T-helper 1 cell treated with Interleukin-12 subunit alpha and Interleukin-12 subunit beta and Interleukin-4 antibody, amounts not matched to agents 30 ng/mL and 1 ng/mL, for 36 hours (primary cell): ENCODE measurements around the gene PCBP4. TPM values are rescaled to one million over a fixed set of nuclear protein-coding genes. Genes with fewer than 3 reads are reported as not detected.
"Not testable (repeated sequence)": the region's sequence is repeated elsewhere in the genome, so short reads cannot be mapped to it uniquely, and the experiment has no call there.

ENCODE experiments used
- intact Hi-C: fragments of 100-400 bp; cut with micrococcal nuclease; formaldehyde crosslinking; loops from one replicate; pipeline ENCODE4 v1.15.1; 2024
- total RNA-seq: library from RNA; stranded (reverse); gene quantifications from 2 replicates; pipeline ENCODE4 v1.2.3, GENCODE V29; 2022

Gene PCBP4
- total RNA-seq, 1 donor from 2014 or later = 23.6 TPM

- intact Hi-C loops = loop anchor here (1.0 to 5.0 kb wide), 11 partner anchors 12 to 542 kb away; partner anchors contain the start of genes ABHD14A, ACY1, ALAS1 and DCAF1
Measured at GRCh38 chr3:51995346-51996163, 28.3 kb upstream of the PCBP4 start, which contains the start of gene RPL29. RPL29 (minus strand) TSS chr3:51995895; CDS start chr3:51995461, 434 bp downstream.

GRCh38 chr3:51994530-51994929 is 27.3 kb upstream of the PCBP4 start:
- intact Hi-C loops = loop anchor here (2.0 kb wide), 1 partner anchor 244 kb away; the partner anchor contains the start of gene TWF2

DNA sequence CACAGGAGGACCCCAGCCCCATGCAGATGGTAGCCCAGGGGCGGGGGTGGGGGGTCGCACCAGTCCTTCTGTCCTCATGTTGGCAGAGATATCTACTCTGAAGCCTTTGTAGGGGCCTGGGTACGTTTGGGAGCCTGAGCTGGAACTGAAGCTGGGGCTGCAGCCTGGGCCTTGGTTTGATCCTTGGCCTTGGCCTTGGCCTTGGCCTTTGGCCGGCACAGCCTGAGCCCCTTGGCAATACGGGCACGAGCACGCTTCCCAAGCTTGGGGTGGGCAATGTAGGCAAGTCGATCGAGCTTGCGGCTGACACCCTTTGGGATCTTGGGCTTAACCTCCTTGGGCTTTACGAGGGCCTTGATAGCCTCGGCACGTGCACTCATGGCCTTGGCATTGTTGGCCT is 26.4 kb upstream of the PCBP4 start:
- intact Hi-C loops = loop anchor here (2.0 kb wide), 1 partner anchor 245 kb away; the partner anchor contains the start of gene TWF2

DNA sequence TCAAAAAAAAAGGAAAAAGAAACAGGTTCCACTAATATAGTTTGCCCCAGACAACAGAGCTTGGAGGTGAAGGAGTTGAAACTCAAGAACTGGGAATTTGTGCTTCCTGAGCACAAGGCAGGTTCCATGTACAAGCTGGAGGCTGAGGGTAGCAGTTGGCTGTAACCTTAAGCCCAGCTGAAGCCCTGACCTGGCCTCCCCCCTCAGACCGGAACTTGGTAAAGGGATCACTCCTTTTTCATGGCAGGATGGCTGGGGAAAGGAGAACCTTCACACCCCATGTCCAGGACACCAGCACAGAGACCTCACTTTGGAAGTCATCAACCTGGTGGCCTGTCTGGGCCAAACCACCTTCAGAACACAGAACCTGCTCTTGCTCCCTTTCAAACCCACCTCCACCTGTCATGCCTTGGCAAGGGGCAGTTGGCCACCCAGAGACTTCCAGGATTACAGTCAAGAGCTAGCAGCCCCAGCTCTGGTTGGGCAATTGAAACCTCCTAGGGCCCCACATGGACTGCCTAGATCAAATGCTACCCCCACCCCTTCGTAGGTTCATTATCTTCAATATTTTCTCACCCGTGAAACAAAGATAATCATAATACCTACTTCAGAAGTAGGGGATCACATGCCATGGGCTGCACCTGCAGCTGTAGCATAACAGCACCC is 24.9 kb upstream of the PCBP4 start:
- intact Hi-C loops = no loop called here

- intact Hi-C loops = not testable (repeated sequence)
Measured at GRCh38 chr3:51990501-51990971, 23.3 kb upstream of the PCBP4 start.

GRCh38 chr3:51988286-51989146 is 21.3 kb upstream of the PCBP4 start:
- intact Hi-C loops = no loop called here

DNA sequence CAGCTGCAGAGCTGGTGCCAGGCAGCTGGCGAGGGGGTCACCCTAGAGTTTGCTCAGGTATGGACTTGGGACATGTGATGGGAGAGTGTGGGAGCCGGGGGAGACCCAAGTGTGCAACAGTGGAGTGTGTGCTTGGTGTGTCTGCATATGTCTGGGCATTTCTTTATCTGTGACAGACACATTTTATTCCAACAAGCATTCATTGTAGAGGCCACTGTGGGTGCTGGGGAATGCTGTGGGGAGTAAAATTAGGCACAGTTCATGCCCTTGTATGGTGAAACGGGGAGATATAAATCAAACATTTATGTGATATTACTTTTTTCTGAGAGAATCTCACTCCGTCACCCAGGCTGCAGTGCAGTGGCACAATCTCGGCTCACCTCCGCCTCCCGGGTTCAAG is 20.3 kb upstream of the PCBP4 start:
- intact Hi-C loops = no loop called here

- intact Hi-C loops = no loop called here
Measured at GRCh38 chr3:51986010-51986947, 19.0 kb upstream of the PCBP4 start.

DNA sequence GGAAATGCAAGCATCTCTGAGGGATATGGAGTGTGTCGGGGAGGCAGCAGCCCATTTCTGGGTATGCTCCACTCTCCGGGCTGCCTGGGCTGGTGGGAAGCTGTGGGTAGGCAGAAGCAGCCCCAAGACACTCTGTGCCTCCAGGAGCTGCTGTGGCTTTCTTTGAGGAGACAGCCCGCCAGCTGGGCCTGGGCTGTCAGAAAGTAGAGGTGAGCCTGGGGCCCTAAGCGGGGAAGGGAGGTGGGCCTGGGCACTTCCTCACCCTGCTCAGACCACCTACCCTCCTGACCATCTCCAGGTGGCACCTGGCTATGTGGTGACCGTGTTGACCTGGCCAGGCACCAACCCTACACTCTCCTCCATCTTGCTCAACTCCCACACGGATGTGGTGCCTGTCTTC is 17.8 kb upstream of the PCBP4 start:
- intact Hi-C loops = no loop called here

- intact Hi-C loops = no loop called here
Measured at GRCh38 chr3:51984269-51984647, 17.0 kb upstream of the PCBP4 start.

DNA sequence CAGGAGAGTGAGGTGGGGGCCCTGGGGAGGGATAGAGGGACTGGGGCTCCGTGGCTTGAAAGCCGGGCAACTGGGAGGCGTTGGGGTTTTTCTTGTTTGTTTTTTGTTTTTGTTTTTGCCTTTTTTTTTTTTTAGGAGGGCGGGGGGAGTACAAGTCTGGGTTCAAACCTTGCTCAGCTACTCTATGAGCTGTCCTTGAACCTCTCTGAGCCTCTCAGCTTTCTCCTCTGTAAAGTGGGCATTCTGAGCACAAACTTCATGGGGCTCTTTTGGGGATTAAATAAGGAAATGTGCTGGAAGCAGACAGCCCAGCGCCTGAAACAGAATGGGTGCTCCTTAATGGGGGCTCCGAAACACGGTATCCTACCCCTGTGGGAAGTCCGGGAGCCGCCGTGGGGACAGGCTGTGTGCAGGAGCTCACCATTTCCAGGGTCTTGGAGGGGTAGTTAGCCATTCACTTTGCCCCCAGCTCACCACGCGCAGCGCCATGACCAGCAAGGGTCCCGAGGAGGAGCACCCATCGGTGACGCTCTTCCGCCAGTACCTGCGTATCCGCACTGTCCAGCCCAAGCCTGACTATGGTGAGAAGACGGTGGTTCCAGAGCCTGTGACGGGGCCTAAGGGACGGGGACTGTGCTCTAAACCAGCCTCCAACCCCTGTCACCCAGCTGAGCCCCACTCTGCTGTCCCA is 16.5 kb upstream of the PCBP4 start:
- intact Hi-C loops = loop anchor here (1.0 kb wide), 4 partner anchors 8 to 74 kb away; partner anchors contain the start of genes ABHD14A, PARP3 and RPL29

DNA sequence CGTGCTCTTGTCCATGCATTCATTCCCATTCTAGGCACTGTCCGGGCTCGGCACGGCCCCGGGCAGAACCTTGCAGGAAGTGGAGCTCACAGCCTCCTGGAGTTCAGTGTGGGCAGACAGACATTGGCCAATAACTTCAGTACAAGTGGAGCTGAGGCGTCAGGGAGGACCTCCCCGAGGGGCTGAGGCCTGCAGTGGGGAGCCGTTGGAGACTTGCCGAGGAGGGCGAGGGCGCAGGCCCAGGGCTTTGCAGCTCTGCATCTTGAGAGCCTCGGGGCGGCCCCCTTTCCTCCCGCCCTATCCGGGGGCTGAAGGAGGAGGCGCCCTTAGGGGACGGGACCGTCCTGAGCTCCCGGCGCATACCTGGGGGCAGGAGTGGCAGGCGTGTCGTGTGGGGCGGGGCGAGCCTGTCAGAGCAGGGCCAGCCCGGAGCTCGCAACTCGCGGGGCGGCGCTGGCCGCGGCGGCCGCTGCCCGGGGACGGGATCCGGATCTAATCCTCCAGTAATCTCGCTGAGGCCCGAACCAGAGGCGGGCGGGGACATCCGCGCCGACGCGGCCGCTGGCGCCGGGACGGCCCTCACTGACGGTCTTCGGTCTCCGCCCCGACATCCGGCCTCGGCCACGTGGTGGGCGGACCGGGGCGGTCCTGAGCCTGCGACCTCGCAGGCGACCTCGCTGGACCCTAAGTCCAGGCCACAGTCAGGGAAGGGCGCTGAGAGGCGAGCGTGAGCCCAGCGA is 15.8 kb upstream of the PCBP4 start, which contains the start of gene ACY1:
ACY1 (plus strand) TSS at position 698 of the 740 bp plus-strand sequence. CDS start 530 bp downstream, outside the sequence.
- intact Hi-C loops = loop anchor here (1.0 kb wide), 4 partner anchors 8 to 74 kb away; partner anchors contain the start of genes ABHD14A, PARP3 and RPL29

GRCh38 chr3:51982352-51982837 is 15.1 kb upstream of the PCBP4 start:
- intact Hi-C loops = no loop called here

GRCh38 chr3:51980253-51980652 is 13.0 kb upstream of the PCBP4 start:
- intact Hi-C loops = no loop called here

DNA sequence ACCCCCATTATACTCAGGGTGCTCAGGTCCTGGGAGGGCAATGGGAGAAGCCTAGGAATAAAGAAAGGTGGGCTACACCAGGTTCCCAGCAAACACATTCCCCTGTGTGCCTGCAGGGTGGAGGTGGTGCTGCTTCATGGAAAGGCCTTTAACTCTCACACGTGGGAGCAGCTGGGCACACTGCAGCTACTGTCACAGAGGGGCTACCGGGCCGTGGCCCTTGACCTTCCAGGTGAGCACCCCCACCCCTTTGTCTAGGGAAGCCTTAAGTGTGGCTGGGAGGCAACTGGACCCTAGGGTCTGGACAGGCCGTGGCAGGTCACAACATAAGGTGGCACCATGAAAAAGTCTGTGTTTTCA is 10.9 kb upstream of the PCBP4 start:
- intact Hi-C loops = loop anchor here (5.0 kb wide), 1 partner anchor 306 kb away; the partner anchor contains the start of gene TEX264

GRCh38 chr3:51977446-51978142 is 10.3 kb upstream of the PCBP4 start:
- intact Hi-C loops = loop anchor here (5.0 kb wide), 1 partner anchor 305 kb away; the partner anchor contains the start of gene TEX264

- intact Hi-C loops = loop anchor here (1.0 to 5.0 kb wide), 6 partner anchors 7 to 304 kb away; partner anchors contain the start of genes ACY1, DUSP7, PCBP4 and POC1A
Measured at GRCh38 chr3:51975852-51976549, 8.7 kb upstream of the PCBP4 start.
